Mammary epithelial cell (primary cell): ENCODE measurements around the gene ARID3B.

Experiments
- EZH2 ChIP-seq: IDR thresholded peaks from 2 replicates; pipeline ENCODE4 v1.6.1; 2012; ENCODE audit warnings: low read length, inconsistent platforms, borderline replicate concordance
- TF ChIP-seq, protein P1 (sequence below), 2 donors: IDR thresholded peaks in 1 of 2; conservative IDR thresholded peaks in 1 of 2; 2 replicates each; pipeline ENCODE4 v1.5.1; 2011 to 2012; ENCODE audit warnings: inconsistent platforms in 2 of 2, low read length in 2 of 2, mild to moderate bottlenecking in 2 of 2, control low read depth in 1 of 2, low read depth in 1 of 2; ENCODE audit not compliant: insufficient read depth in 1 of 2; ENCODE audit errors: extremely low read depth in 1 of 2

DNA sequence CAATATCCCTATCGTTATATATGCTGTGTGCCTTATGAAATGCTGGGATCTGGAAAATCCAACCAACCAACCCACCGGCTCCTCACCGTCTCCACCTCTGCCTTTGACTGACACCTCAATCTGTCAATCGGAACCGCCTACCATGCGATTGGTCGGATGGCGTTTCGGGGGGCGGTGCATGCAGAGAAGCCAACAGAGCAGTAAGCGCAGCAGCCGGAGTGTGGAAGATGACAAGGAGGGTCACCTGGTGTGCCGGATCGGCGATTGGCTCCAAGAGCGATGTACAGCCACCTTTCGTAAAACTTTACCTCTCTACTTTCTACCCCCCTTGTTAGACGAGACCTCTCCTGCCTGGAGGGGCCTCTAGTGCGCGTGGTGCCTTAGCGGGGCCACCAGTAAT is 80.9 kb downstream of the ARID3B start:
- no peak for TF ChIP-seq EZH2
- TF ChIP-seq, protein P1, sequence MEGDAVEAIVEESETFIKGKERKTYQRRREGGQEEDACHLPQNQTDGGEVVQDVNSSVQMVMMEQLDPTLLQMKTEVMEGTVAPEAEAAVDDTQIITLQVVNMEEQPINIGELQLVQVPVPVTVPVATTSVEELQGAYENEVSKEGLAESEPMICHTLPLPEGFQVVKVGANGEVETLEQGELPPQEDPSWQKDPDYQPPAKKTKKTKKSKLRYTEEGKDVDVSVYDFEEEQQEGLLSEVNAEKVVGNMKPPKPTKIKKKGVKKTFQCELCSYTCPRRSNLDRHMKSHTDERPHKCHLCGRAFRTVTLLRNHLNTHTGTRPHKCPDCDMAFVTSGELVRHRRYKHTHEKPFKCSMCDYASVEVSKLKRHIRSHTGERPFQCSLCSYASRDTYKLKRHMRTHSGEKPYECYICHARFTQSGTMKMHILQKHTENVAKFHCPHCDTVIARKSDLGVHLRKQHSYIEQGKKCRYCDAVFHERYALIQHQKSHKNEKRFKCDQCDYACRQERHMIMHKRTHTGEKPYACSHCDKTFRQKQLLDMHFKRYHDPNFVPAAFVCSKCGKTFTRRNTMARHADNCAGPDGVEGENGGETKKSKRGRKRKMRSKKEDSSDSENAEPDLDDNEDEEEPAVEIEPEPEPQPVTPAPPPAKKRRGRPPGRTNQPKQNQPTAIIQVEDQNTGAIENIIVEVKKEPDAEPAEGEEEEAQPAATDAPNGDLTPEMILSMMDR (conservative IDR thresholded peaks at IDR 0.05 in 1 of 2, IDR thresholded peaks at IDR 0.05 in 1 of 2; ENCODE audit: extremely low read depth in 1 of 2, insufficient read depth in 1 of 2, low read depth in 1 of 2, low read length in 2 of 2): no peak
